Activated naive CD8-positive, alpha-beta T cell treated with anti-CD3 and anti-CD28 coated beads, Interleukin-2, amount 50 U/mL, for 24 hours (primary cell): ENCODE measurements around the gene PPARA.
A peak's percentile ranks its signal among the peaks of the same experiment; 100 is the strongest.

ENCODE experiments used
- ATAC-seq: fragments of 150-1000 bp; cut with Tn5 transposase; one replicate; pipeline ENCODE4 v1.10.0; 2021
- DNase-seq: peaks from one replicate; pipeline ENCODE4 v3.0.0; 2021
- H3K27ac Mint-ChIP-seq: one replicate; pipeline ENCODE4 v1.8.0; 2021; ENCODE audit warnings: mild to moderate bottlenecking, mixed read lengths
- H3K27me3 Mint-ChIP-seq: one replicate; pipeline ENCODE4 v1.8.0; 2021; ENCODE audit warnings: mixed read lengths
- H3K36me3 Mint-ChIP-seq: one replicate; pipeline ENCODE4 v1.8.0; 2021; ENCODE audit warnings: low read depth, mixed read lengths
- H3K4me1 Mint-ChIP-seq: one replicate; pipeline ENCODE4 v1.8.0; 2021; ENCODE audit warnings: mixed read lengths
- H3K4me3 Mint-ChIP-seq: one replicate; pipeline ENCODE4 v1.8.0; 2021; ENCODE audit warnings: mild to moderate bottlenecking, moderate library complexity, mixed read lengths
- H3K9me3 Mint-ChIP-seq: one replicate; pipeline ENCODE4 v1.8.0; 2021; ENCODE audit warnings: mixed read lengths

The PPARA gene

GRCh38 chr22:46272196-46272595, 121.9 kb downstream of the PPARA start:
- H3K4me3 Mint-ChIP-seq = no peak overlapping the region
- H3K27me3 Mint-ChIP-seq = no peaks in the 10 kb centered on the region
- peaks cover 10% of the 10 kb centered on the region for H3K4me1 Mint-ChIP-seq
- no peak overlapping the region for H3K27ac Mint-ChIP-seq
- H3K9me3 Mint-ChIP-seq = no peaks in the 10 kb centered on the region
- no peak for DNase-seq
- H3K36me3 Mint-ChIP-seq = peaks cover 7% of the 10 kb centered on the region
- ATAC-seq = no peak

- ATAC-seq = no peak
- Mint-ChIP-seq H3K9me3 (no peaks in the 10 kb centered on the region), H3K4me1 (peaks cover 7% of the 10 kb centered on the region), H3K36me3 (peaks cover 7% of the 10 kb centered on the region), H3K4me3 (no peak overlapping the region), H3K27me3 (no peaks in the 10 kb centered on the region), H3K27ac (no peak overlapping the region)
- DNase-seq = no peak
Observed at GRCh38 chr22:46272762-46273431, 122.6 kb downstream of the PPARA start.

GRCh38 chr22:46273432-46274148, 123.3 kb downstream of the PPARA start:
- H3K9me3 Mint-ChIP-seq = no peaks in the 10 kb centered on the region

GRCh38 chr22:46274381-46274780, 124.1 kb downstream of the PPARA start:
- no peak overlapping the region for H3K4me3 Mint-ChIP-seq
- DNase-seq (no peak), ATAC-seq (no peak)
- peaks cover 3% of the 10 kb centered on the region for H3K4me1 Mint-ChIP-seq
- H3K9me3 Mint-ChIP-seq = no peaks in the 10 kb centered on the region
- H3K27me3 Mint-ChIP-seq = no peaks in the 10 kb centered on the region
- peaks cover 9% of the 10 kb centered on the region for H3K36me3 Mint-ChIP-seq
- no peak overlapping the region for H3K27ac Mint-ChIP-seq

More at GRCh38 chr22:46273432-46274148, 123.3 kb downstream of the PPARA start:
- DNase-seq (no peak), ATAC-seq (no peak)
- no peak overlapping the region for H3K4me3 Mint-ChIP-seq
- H3K4me1 Mint-ChIP-seq = peaks cover 3% of the 10 kb centered on the region
- H3K27ac Mint-ChIP-seq = no peak overlapping the region
- H3K36me3 Mint-ChIP-seq = peaks cover 9% of the 10 kb centered on the region
- no peaks in the 10 kb centered on the region for H3K27me3 Mint-ChIP-seq

GRCh38 chr22:46275455-46276122, 125.3 kb downstream of the PPARA start:
- no peak for DNase-seq
- H3K27ac Mint-ChIP-seq = no peak overlapping the region
- no peaks in the 10 kb centered on the region for H3K9me3 Mint-ChIP-seq
- peaks cover 9% of the 10 kb centered on the region for H3K36me3 Mint-ChIP-seq
- no peak for ATAC-seq
- no peaks in the 10 kb centered on the region for H3K4me1 Mint-ChIP-seq
- H3K27me3 Mint-ChIP-seq = no peaks in the 10 kb centered on the region
- no peak overlapping the region for H3K4me3 Mint-ChIP-seq

- Mint-ChIP-seq H3K27me3 (no peaks in the 10 kb centered on the region), H3K4me3 (no peak overlapping the region), H3K4me1 (no peaks in the 10 kb centered on the region), H3K9me3 (no peaks in the 10 kb centered on the region), H3K27ac (no peak overlapping the region), H3K36me3 (peaks cover 9% of the 10 kb centered on the region)
- no peak for DNase-seq
- ATAC-seq = no peak
Observed at GRCh38 chr22:46276563-46276962, 126.2 kb downstream of the PPARA start.

GRCh38 chr22:46278656-46279645, 128.6 kb downstream of the PPARA start:
- no peak for ATAC-seq
- Mint-ChIP-seq H3K27ac (no peak overlapping the region), H3K4me1 (no peaks in the 10 kb centered on the region), H3K4me3 (no peak overlapping the region), H3K9me3 (no peaks in the 10 kb centered on the region), H3K36me3 (peaks cover 10% of the 10 kb centered on the region), H3K27me3 (no peaks in the 10 kb centered on the region)
- no peak for DNase-seq

GRCh38 chr22:46280063-46280817, 129.9 kb downstream of the PPARA start:
- Mint-ChIP-seq H3K36me3 (peaks cover 16% of the 10 kb centered on the region), H3K27me3 (no peaks in the 10 kb centered on the region), H3K27ac (no peak overlapping the region)

GRCh38 chr22:46280999-46281623, 130.8 kb downstream of the PPARA start:
- no peak overlapping the region for H3K27ac Mint-ChIP-seq
- H3K4me1 Mint-ChIP-seq = peaks cover 2% of the 10 kb centered on the region
- DNase-seq = no peak
- H3K9me3 Mint-ChIP-seq = no peaks in the 10 kb centered on the region
- H3K4me3 Mint-ChIP-seq = peak overlapping the region; percentile 15
- H3K36me3 Mint-ChIP-seq = peaks cover 11% of the 10 kb centered on the region
- ATAC-seq = peak; percentile 11
- H3K27me3 Mint-ChIP-seq = no peaks in the 10 kb centered on the region

More at GRCh38 chr22:46280063-46280817, 129.9 kb downstream of the PPARA start:
- H3K4me1 Mint-ChIP-seq = no peaks in the 10 kb centered on the region
- ATAC-seq (no peak), DNase-seq (no peak)
- no peaks in the 10 kb centered on the region for H3K9me3 Mint-ChIP-seq
- H3K4me3 Mint-ChIP-seq = no peak overlapping the region

- Mint-ChIP-seq H3K27ac (no peak overlapping the region), H3K27me3 (no peaks in the 10 kb centered on the region), H3K4me1 (peaks cover 2% of the 10 kb centered on the region), H3K4me3 (no peak overlapping the region), H3K36me3 (peaks cover 11% of the 10 kb centered on the region), H3K9me3 (no peaks in the 10 kb centered on the region)
- DNase-seq (no peak), ATAC-seq (no peak)
Observed at GRCh38 chr22:46281866-46282678, 131.7 kb downstream of the PPARA start.

- no peak for ATAC-seq
- Mint-ChIP-seq H3K9me3 (no peaks in the 10 kb centered on the region), H3K27me3 (no peaks in the 10 kb centered on the region), H3K36me3 (peaks cover 9% of the 10 kb centered on the region), H3K4me1 (peaks cover 9% of the 10 kb centered on the region), H3K27ac (no peak overlapping the region), H3K4me3 (no peak overlapping the region)
- DNase-seq = no peak
Observed at GRCh38 chr22:46286006-46286405, 135.7 kb downstream of the PPARA start.

- no peak for DNase-seq
Observed at GRCh38 chr22:46286941-46287872, 136.9 kb downstream of the PPARA start.

More at GRCh38 chr22:46286941-46287872, 136.9 kb downstream of the PPARA start:
- peaks cover 10% of the 10 kb centered on the region for H3K36me3 Mint-ChIP-seq
- peaks cover 9% of the 10 kb centered on the region for H3K4me1 Mint-ChIP-seq
- H3K4me3 Mint-ChIP-seq = peak overlapping the region; percentile 75
- H3K9me3 Mint-ChIP-seq = no peaks in the 10 kb centered on the region
- H3K27me3 Mint-ChIP-seq = no peaks in the 10 kb centered on the region
- H3K27ac Mint-ChIP-seq = peak overlapping the region; percentile 65
- ATAC-seq = no peak
